KOPT-K1 (cell line): Measurements from ENCODE around the gene HLTF.
"Not testable (repeated sequence)": the region's sequence is repeated elsewhere in the genome, so short reads cannot be mapped to it uniquely, and the experiment has no call there.

ENCODE experiments used
- H3K27ac ChIP-seq: fragments of 200-600 bp; sonication (generic); 2 replicates; pipeline ENCODE4 v1.5.1; 2016; ENCODE audit warnings: antibody characterized with exemption, mild to moderate bottlenecking, low read depth, low read length; ENCODE audit not compliant: poor library complexity, severe bottlenecking
- H3K36me3 ChIP-seq: fragments of 200-600 bp; sonication (generic); 2 replicates; pipeline ENCODE4 v1.5.1; 2017; ENCODE audit warnings: antibody characterized with exemption, mild to moderate bottlenecking, low read length, moderate library complexity; ENCODE audit not compliant: insufficient read depth
- H3K9me3 ChIP-seq: fragments of 200-600 bp; sonication (generic); 2 replicates; pipeline ENCODE4 v1.5.1; 2017; ENCODE audit warnings: antibody characterized with exemption, low read length, mild to moderate bottlenecking; ENCODE audit not compliant: insufficient read depth, poor library complexity, severe bottlenecking

HLTF gene

DNA sequence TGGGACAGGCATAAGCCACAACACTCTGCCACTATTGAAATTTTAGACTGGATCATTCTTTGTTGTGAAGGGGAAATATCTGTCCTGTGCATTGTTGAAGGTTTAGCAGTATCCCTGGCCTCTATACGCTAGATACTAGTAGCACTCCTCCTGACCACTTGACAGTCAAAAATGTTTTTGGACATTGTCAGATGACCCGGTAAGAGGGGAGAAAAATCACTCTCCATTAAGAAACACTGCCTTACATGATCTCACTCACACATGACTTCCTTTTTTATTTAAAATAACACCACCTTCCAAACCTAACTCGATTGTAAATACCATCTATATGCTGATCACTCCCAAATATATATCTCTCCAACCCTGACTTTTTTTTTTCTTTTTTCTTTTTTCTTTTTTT, 15.3 kb upstream of the HLTF start:
- Histone ChIP-seq H3K36me3 (no peaks in the 10 kb centered on the region), H3K27ac (no peak overlapping the region), H3K9me3 (peaks cover 11% of the 10 kb centered on the region)

- Histone ChIP-seq H3K9me3 (peaks cover 6% of the 10 kb centered on the region), H3K27ac (no peak overlapping the region), H3K36me3 (no peaks in the 10 kb centered on the region)
These were observed 14.8 kb upstream of the HLTF start for GRCh38 chr3:149101154-149101553.

DNA sequence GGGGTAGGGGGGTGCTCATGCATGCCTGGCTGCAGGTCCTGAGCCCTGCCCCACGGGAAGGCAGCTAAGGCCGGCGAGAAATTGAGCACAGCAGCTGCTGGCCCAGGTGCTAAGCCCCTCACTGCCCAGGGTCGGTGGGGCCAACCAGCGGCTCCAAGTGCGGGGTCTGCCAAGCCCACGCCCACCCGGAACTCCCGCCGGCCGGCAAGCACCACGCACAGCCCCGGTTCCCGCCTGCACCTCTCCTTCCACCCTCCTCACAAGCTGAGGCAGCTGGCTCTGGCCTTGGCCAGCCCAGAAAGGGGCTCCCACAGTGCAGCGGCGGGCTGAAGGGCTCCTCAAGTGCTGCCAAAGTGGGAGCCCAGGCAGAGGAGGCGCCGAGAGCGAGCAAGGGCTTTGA, 11.7 kb upstream of the HLTF start:
- H3K9me3 ChIP-seq, H3K27ac ChIP-seq, H3K36me3 ChIP-seq: not testable (repeated sequence)

DNA sequence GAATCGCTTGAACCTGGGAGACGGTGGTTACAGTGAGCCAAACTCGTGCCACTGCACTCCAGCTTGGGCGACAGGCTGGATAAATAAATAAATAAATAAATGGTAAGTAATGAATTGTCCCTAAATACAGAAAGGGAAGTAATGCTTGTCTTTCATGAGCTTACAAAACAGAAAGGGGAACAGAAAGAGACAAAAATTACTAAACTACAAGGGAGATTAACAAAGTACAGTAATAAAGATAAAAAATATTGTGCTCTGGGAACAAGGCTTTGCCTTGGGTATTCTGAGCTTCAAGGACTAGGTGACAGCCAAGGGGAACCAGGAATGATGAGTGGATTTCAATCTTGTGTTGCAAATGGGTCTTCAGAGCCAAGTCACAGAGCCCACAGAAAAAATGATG, 9.2 kb upstream of the HLTF start:
- H3K9me3 ChIP-seq = no peaks in the 10 kb centered on the region
- no peak overlapping the region for H3K27ac ChIP-seq
- no peaks in the 10 kb centered on the region for H3K36me3 ChIP-seq

- H3K9me3 ChIP-seq = peaks cover 4% of the 10 kb centered on the region
- no peaks in the 10 kb centered on the region for H3K36me3 ChIP-seq
- H3K27ac ChIP-seq = no peak overlapping the region
These were observed 5.7 kb upstream of the HLTF start for GRCh38 chr3:149091983-149092382.

- H3K9me3 ChIP-seq = peaks cover 6% of the 10 kb centered on the region
- H3K27ac ChIP-seq = no peak overlapping the region
- no peaks in the 10 kb centered on the region for H3K36me3 ChIP-seq
These were observed 4.6 kb upstream of the HLTF start for GRCh38 chr3:149090907-149091306.

- Histone ChIP-seq H3K9me3 (peaks cover 6% of the 10 kb centered on the region), H3K27ac (no peak overlapping the region), H3K36me3 (no peaks in the 10 kb centered on the region)
These were observed 4.1 kb upstream of the HLTF start for GRCh38 chr3:149090461-149090860.

DNA sequence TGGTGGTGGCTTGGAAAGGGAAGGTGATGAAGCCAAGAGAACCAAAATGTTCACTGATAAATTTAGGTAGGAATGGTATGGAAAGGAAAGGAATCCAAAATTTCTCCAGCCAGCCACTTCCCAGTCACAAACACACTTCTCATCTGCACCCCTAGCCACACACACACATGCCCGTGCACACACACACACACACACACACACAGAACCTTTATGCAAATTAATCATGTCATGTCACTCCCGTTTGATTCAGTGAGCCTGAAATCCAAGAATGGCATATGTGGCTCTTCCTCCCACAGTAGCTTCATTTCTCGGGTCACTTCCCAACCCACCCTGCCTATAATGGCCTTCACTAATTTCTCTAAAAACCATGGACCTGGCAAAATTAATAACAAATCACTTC, 3.1 kb upstream of the HLTF start:
- H3K36me3 ChIP-seq = peaks cover 2% of the 10 kb centered on the region; the same call in 1 of the 2 replicates
- H3K27ac ChIP-seq = no peak overlapping the region
- H3K9me3 ChIP-seq = peaks cover 6% of the 10 kb centered on the region

- Histone ChIP-seq H3K9me3 (peaks cover 6% of the 10 kb centered on the region), H3K27ac (no peak overlapping the region), H3K36me3 (peaks cover 22% of the 10 kb centered on the region)
These were observed 875 bp upstream of the HLTF start for GRCh38 chr3:149087208-149087607.

GRCh38 chr3:149085828-149086231, 503 bp downstream of the HLTF start:
- Histone ChIP-seq H3K9me3 (peaks cover 6% of the 10 kb centered on the region), H3K36me3 (peaks cover 33% of the 10 kb centered on the region), H3K27ac (peak overlapping the region; percentile 76)

GRCh38 chr3:149081772-149082171, 4.6 kb downstream of the HLTF start:
- peaks cover 69% of the 10 kb centered on the region for H3K36me3 ChIP-seq
- H3K9me3 ChIP-seq = no peaks in the 10 kb centered on the region
- no peak overlapping the region for H3K27ac ChIP-seq

DNA sequence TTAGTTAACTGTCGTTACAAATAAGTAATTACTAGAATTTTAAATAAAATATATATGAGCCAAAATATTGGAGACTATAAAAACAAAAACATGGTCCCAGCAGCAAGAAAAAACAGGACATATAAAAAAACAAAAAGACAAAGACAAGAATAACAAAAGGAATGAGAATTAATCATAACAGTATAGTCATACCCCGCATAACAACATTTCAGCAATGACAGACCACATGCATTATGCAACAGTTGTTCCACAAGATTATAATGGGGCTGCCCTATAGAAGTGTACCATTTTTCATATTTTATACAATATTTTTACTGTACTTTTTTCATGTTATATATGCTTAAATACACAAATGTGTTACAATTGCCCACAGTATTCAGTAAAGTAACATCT, 5.6 kb downstream of the HLTF start:
- no peak overlapping the region for H3K27ac ChIP-seq
- no peaks in the 10 kb centered on the region for H3K9me3 ChIP-seq
- H3K36me3 ChIP-seq = peaks cover 77% of the 10 kb centered on the region

GRCh38 chr3:149080011-149080698, 6.2 kb downstream of the HLTF start:
- Histone ChIP-seq H3K27ac (no peak overlapping the region), H3K36me3 (peaks cover 82% of the 10 kb centered on the region), H3K9me3 (no peaks in the 10 kb centered on the region)

- peaks cover 87% of the 10 kb centered on the region for H3K36me3 ChIP-seq
- H3K9me3 ChIP-seq = no peaks in the 10 kb centered on the region
- no peak overlapping the region for H3K27ac ChIP-seq
These were observed 8.7 kb downstream of the HLTF start for GRCh38 chr3:149077628-149078027.

DNA sequence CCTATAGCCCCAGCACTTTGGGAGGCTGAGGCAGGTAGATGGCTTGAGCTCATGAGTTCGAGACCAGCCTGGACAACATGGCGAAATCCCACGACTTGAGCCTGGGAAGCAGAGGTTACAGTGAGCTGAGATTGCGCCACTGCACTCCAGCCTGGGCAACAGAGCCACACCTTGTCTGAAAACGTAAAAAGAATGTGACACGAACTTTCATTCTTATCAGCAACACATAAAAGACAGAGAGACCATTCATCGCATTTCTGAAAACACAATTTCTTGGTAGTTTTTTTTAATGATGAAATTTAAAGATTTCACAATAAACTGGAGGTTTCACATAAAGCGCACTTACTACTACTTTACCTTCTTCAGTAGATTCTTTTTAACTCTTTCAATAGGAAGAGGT, 18.4 kb downstream of the HLTF start:
- Histone ChIP-seq H3K27ac (no peak overlapping the region), H3K9me3 (no peaks in the 10 kb centered on the region), H3K36me3 (peaks cover 100% of the 10 kb centered on the region)

GRCh38 chr3:149061776-149062175, 24.6 kb downstream of the HLTF start:
- Histone ChIP-seq H3K9me3 (no peaks in the 10 kb centered on the region), H3K36me3 (peaks cover 95% of the 10 kb centered on the region), H3K27ac (no peak overlapping the region)
